ENCODE measurements around the gene AUTS2.
"Not testable (repeated sequence)": the region's sequence is repeated elsewhere in the genome, so short reads cannot be mapped to it uniquely, and the experiment has no call there.

AUTS2 gene

GRCh38 chr7:70356787-70357328, 758.6 kb downstream of the AUTS2 start:
- DNase-seq: peak in 1 of 58 donors; percentile 1

- DNase-seq: peak in 5 of 58 donors; percentile 0 to 19 (median 2)
Measured at GRCh38 chr7:70360557-70360956, 762.3 kb downstream of the AUTS2 start.

- DNase-seq: no peak
Measured at GRCh38 chr7:70361821-70362220, 763.5 kb downstream of the AUTS2 start.

GRCh38 chr7:70364393-70364792, 766.1 kb downstream of the AUTS2 start:
- DNase-seq: not testable (repeated sequence)

- no peak for DNase-seq
Measured at GRCh38 chr7:70371652-70372051, 773.4 kb downstream of the AUTS2 start.

GRCh38 chr7:70372768-70373515, 774.7 kb downstream of the AUTS2 start:
- no peak for DNase-seq

GRCh38 chr7:70374772-70375533, 776.7 kb downstream of the AUTS2 start:
- no peak for DNase-seq

- no peak for DNase-seq
Measured at GRCh38 chr7:70376561-70377031, 778.3 kb downstream of the AUTS2 start.

- no peak for DNase-seq
Measured at GRCh38 chr7:70377957-70378356, 779.7 kb downstream of the AUTS2 start.

- peak in 1 of 58 donors; percentile 12 for DNase-seq
Measured at GRCh38 chr7:70379210-70379609, 780.9 kb downstream of the AUTS2 start.

- no peak for DNase-seq
Measured at GRCh38 chr7:70380421-70381015, 782.2 kb downstream of the AUTS2 start.

- DNase-seq: peak in 4 of 58 donors; percentile 10 to 55 (median 12)
Measured at GRCh38 chr7:70383066-70383782, 784.9 kb downstream of the AUTS2 start.

- DNase-seq: no peak
Measured at GRCh38 chr7:70384024-70384423, 785.7 kb downstream of the AUTS2 start.

- DNase-seq: no peak
Measured at GRCh38 chr7:70384891-70385290, 786.6 kb downstream of the AUTS2 start.

- DNase-seq: peak in 5 of 58 donors; percentile 4 to 50 (median 20)
Measured at GRCh38 chr7:70387217-70387616, 788.9 kb downstream of the AUTS2 start.

GRCh38 chr7:70389531-70390151, 791.4 kb downstream of the AUTS2 start:
- peak in 1 of 58 donors; percentile 4 for DNase-seq

GRCh38 chr7:70390251-70390650, 792.0 kb downstream of the AUTS2 start:
- DNase-seq: no peak

GRCh38 chr7:70392256-70392876, 794.1 kb downstream of the AUTS2 start:
- DNase-seq: peak in 1 of 58 donors; percentile 31

- DNase-seq: peak in 4 of 58 donors; percentile 31 to 57 (median 41)
Measured at GRCh38 chr7:70392877-70393435, 794.7 kb downstream of the AUTS2 start.

GRCh38 chr7:70393956-70394355, 795.7 kb downstream of the AUTS2 start:
- no peak for DNase-seq

Measured in anterior cingulate cortex (tissue), 58 donors.